Osteoblast (primary cell): ENCODE data around the gene CACNG1. TPM values are rescaled to one million over a fixed set of nuclear protein-coding genes. Genes with fewer than 3 reads are reported as not detected.

Experiments
- DNase-seq: peaks from one replicate; pipeline ENCODE4 v3.0.0; 2011; ENCODE audit warnings: low spot score, mixed read lengths; ENCODE audit not compliant: insufficient read length; ENCODE audit errors: missing footprints
- H2AFZ ChIP-seq: 2 replicates; pipeline ENCODE4 v1.6.0; 2011; ENCODE audit warnings: mild to moderate bottlenecking, low read length
- H3K27ac ChIP-seq: 2 replicates; pipeline ENCODE4 v1.5.1; 2011; ENCODE audit warnings: mild to moderate bottlenecking, low read depth, low read length, moderate library complexity
- H3K27me3 ChIP-seq: 2 replicates; pipeline ENCODE4 v1.6.0; 2012; ENCODE audit warnings: mild to moderate bottlenecking, control low read depth, inconsistent platforms, low read length, moderate library complexity; ENCODE audit not compliant: insufficient read depth
- H3K36me3 ChIP-seq: 2 replicates; pipeline ENCODE4 v1.5.1; 2011; ENCODE audit warnings: mild to moderate bottlenecking, low read length, control low read depth, moderate library complexity; ENCODE audit not compliant: insufficient read depth
- H3K4me1 ChIP-seq: 2 replicates; pipeline ENCODE4 v1.5.1; 2011; ENCODE audit warnings: mild to moderate bottlenecking, low read length, control low read depth, moderate library complexity; ENCODE audit not compliant: insufficient read depth
- H3K4me2 ChIP-seq: 2 replicates; pipeline ENCODE4 v1.6.0; 2011; ENCODE audit warnings: mild to moderate bottlenecking, low read length; ENCODE audit not compliant: insufficient read depth
- H3K4me3 ChIP-seq: fragments of 200-600 bp; sonication (generic); 3 replicates; pipeline ENCODE4 v1.5.1; 2012; ENCODE audit warnings: mild to moderate bottlenecking, low read length, inconsistent platforms; ENCODE audit not compliant: insufficient read depth
- H3K79me2 ChIP-seq: 2 replicates; pipeline ENCODE4 v1.6.0; 2012; ENCODE audit warnings: mild to moderate bottlenecking, low read length, control low read depth, inconsistent platforms; ENCODE audit not compliant: insufficient read depth
- H3K9me3 ChIP-seq: 2 replicates; pipeline ENCODE4 v1.5.1; 2011; ENCODE audit warnings: low read depth, low read length, control low read depth
- H4K20me1 ChIP-seq: 2 replicates; pipeline ENCODE4 v1.6.0; 2012; ENCODE audit warnings: mild to moderate bottlenecking, low read length, control low read depth; ENCODE audit not compliant: insufficient read depth
- total RNA-seq: library from RNA; depleted of rRNA; stranded (reverse); fragments of >200 nt; gene quantifications from 2 replicates; pipeline ENCODE4 v1.2.3, GENCODE V29; 2012
- TF ChIP-seq, protein P1 (sequence below): IDR thresholded peaks from 2 replicates; pipeline ENCODE4 v1.5.1; 2011; ENCODE audit warnings: mild to moderate bottlenecking, low read depth, low read length, moderate library complexity; ENCODE audit errors: extremely low read depth

CACNG1 gene
- total RNA-seq, 1 donor, result not detected

DNA sequence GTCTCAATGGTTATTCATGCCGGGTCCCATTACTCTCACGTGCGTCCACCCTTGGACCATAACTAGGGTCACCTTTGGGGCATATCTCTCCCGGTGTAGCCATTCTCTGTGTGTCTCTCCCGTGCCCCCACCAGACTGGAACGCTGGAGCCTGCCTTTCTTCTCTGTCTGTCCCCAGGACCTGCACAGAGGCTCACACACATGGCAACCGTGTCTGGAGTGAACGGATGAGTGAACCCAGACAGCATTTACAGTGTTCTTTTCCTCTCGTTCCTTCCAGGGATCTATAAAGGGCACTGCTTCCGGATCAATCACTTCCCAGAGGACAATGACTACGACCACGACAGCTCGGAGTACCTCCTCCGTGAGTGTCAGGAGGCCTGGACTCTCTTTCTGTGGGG lies 26.4 kb upstream of the CACNG1 start:
- H3K36me3 ChIP-seq, result no peaks in the 10 kb centered on the region
- no peak overlapping the region for H3K4me3 ChIP-seq
- H3K9me3 ChIP-seq, result no peaks in the 10 kb centered on the region
- no peak overlapping the region for H3K4me2 ChIP-seq
- DNase-seq, result no peak
- H3K4me1 ChIP-seq, result no peaks in the 10 kb centered on the region
- no peaks in the 10 kb centered on the region for H3K79me2 ChIP-seq
- H4K20me1 ChIP-seq, result no peaks in the 10 kb centered on the region
- no peak overlapping the region for H2AFZ ChIP-seq
- TF ChIP-seq, protein P1, sequence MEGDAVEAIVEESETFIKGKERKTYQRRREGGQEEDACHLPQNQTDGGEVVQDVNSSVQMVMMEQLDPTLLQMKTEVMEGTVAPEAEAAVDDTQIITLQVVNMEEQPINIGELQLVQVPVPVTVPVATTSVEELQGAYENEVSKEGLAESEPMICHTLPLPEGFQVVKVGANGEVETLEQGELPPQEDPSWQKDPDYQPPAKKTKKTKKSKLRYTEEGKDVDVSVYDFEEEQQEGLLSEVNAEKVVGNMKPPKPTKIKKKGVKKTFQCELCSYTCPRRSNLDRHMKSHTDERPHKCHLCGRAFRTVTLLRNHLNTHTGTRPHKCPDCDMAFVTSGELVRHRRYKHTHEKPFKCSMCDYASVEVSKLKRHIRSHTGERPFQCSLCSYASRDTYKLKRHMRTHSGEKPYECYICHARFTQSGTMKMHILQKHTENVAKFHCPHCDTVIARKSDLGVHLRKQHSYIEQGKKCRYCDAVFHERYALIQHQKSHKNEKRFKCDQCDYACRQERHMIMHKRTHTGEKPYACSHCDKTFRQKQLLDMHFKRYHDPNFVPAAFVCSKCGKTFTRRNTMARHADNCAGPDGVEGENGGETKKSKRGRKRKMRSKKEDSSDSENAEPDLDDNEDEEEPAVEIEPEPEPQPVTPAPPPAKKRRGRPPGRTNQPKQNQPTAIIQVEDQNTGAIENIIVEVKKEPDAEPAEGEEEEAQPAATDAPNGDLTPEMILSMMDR, result no peak
- no peak overlapping the region for H3K27ac ChIP-seq
- peaks cover 32% of the 10 kb centered on the region for H3K27me3 ChIP-seq

DNA sequence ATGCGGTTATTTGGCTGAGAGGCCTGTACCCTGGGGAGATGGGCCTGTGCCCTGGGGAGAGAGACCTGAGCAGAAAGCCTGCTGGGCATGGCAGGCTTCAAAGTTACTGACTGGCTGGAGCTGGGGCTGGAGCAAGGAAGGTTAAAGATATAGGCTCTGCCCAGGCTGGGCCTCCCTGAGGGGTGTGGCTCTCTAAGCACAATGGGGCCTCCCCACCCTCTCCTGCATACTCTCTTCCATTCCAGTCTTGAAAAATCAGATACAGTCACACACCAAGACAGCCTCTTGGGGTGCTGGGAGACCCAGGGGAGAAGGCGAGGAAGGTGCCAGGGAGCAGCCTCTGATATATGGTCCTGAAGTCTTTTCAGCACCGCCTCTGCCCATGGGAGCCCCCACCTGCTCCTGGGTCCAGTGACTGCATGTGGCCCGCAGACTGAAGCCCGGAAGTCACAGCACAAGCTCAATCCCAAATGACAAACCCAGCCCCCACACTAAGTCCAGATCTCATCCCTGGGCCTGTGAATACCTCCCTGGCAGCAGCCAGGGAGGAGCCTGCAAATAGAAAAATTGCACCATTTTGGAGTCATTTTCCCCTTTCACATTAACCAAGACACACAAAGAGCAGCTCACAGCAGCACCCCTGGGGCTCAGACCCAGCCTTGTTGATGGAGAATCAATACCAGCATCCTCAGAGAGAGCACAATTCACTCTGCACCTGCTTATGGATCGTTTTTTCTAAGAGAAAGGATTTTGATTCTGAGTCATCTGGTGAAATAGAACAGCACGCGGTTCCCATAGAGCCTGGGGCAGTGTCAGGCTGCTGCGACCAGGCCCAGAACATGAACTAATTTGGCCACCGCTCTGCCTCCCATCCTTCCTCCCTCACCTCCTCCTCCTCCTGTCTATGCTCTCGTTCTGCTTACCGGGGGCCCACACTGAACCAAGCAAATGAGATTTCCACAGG lies 25.6 kb upstream of the CACNG1 start:
- Histone ChIP-seq H2AFZ (no peak overlapping the region), H3K36me3 (no peaks in the 10 kb centered on the region), H4K20me1 (no peaks in the 10 kb centered on the region), H3K4me2 (no peak overlapping the region), H3K9me3 (no peaks in the 10 kb centered on the region), H3K27ac (no peak overlapping the region), H3K27me3 (peaks cover 33% of the 10 kb centered on the region), H3K4me1 (no peaks in the 10 kb centered on the region), H3K79me2 (no peaks in the 10 kb centered on the region), H3K4me3 (no peak overlapping the region)
- no peak for DNase-seq
- TF ChIP-seq, protein P1, result no peak

DNA sequence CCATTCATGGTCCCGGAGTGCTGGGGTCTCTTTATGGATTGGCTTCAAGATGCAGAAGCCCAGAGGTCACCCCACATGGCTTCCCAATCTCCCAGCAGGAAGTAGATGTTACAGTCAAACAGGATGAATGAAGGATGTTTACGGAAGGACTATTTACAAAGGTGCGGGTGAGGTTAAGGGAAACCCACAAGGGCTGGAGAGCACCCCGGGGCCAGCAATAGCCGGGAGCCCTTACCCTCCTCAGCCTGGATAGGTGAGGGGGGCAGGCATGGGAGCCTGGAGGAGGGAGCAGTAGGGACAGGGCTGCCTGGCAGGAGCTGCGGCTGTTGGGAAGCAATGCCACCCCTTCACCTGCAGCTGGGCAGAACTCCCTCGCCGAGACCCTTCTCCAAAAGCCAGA lies 24.5 kb upstream of the CACNG1 start:
- Histone ChIP-seq H4K20me1 (no peaks in the 10 kb centered on the region), H3K27ac (no peak overlapping the region), H3K79me2 (no peaks in the 10 kb centered on the region), H3K4me2 (no peak overlapping the region), H3K9me3 (no peaks in the 10 kb centered on the region), H3K4me1 (no peaks in the 10 kb centered on the region), H3K27me3 (peaks cover 33% of the 10 kb centered on the region), H2AFZ (no peak overlapping the region), H3K4me3 (no peak overlapping the region), H3K36me3 (no peaks in the 10 kb centered on the region)
- no peak for DNase-seq
- TF ChIP-seq, protein P1, result no peak

DNA sequence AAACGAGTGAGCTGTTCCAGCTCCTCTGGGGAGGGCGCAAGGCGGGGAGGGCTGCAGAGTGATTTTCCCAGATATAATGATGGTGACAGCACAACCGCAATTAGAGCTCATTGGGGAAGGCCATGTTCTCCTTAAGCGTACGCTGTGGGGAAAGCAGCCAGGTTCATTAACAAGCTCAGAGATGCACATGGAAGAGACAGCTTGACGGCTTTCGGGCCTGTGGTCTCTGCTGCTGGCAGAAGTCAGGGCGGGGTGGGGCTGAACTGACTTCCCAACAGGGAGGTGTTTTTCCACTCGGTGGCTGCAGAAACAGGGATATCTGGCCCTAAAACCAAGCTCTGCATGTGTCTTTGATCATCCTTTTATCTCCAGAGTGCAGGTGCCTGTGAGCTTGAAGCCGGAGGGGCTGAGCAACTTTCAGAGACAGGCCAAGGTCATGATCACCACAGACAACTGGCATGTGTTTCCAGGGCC lies 24.0 kb upstream of the CACNG1 start:
- Histone ChIP-seq H3K4me1 (no peaks in the 10 kb centered on the region), H3K4me2 (no peak overlapping the region), H4K20me1 (no peaks in the 10 kb centered on the region), H2AFZ (no peak overlapping the region), H3K36me3 (no peaks in the 10 kb centered on the region), H3K27me3 (peaks cover 33% of the 10 kb centered on the region), H3K9me3 (no peaks in the 10 kb centered on the region), H3K4me3 (no peak overlapping the region), H3K79me2 (no peaks in the 10 kb centered on the region), H3K27ac (no peak overlapping the region)
- DNase-seq, result no peak
- TF ChIP-seq, protein P1, result no peak
